Activated T-cell treated with anti-CD3 and anti-CD28 coated beads, Interleukin-2, amount 50 U/mL, for 48 hours (primary cell): ENCODE data around the gene MZT2A.
A peak's percentile ranks its signal among the peaks of the same experiment; 100 is the strongest.
"Not testable (repeated sequence)": the region's sequence is repeated elsewhere in the genome, so short reads cannot be mapped to it uniquely, and the experiment has no call there.

Experiments used
- DNase-seq, 2 experiments: peaks; one replicate each; pipeline ENCODE4 v3.0.0-alpha.2; 2020

MZT2A gene

DNA sequence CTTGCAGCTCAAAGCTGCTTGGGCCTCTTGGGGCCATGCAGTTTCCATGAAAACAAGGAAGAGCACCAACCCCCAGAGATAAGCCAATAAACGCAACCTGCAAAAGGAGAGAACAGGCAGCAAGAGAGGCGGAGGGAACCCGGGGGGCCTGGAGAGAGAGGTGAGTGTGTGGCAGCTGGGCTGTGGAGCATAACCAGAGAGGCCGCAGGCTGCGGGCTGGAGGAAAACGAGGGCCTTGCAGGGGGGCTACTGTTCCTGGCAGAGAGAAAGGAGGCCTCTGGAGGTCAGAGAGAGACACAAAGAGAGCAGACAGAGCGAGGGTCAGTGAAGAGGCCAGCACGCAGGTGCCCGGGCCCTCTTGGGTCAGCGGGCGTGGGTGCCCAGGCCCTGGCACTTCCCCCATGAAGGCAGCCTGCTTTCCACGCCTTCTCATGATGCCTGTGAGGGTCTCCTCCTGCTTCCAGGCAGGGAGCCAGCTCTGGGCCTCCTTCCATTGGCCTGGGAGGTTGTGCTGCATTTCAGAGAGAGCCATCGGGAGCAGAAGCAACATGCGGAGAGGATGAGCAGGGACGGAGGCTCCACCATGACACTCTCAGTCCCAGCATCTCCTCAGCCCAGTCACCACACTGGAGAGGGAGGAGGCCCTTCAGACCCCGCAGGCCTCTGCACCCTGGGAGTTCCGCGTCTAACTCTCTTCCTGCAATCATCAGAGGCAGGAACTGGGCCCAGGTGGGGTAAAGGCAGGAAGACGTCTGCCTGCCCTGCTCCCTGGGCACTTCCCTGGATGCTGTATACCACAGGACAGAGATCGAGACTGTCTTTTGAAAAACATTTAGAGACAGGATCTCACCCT is 1.4 kb downstream of the MZT2A start:
- DNase-seq = peak; percentile 52 to 58

DNA sequence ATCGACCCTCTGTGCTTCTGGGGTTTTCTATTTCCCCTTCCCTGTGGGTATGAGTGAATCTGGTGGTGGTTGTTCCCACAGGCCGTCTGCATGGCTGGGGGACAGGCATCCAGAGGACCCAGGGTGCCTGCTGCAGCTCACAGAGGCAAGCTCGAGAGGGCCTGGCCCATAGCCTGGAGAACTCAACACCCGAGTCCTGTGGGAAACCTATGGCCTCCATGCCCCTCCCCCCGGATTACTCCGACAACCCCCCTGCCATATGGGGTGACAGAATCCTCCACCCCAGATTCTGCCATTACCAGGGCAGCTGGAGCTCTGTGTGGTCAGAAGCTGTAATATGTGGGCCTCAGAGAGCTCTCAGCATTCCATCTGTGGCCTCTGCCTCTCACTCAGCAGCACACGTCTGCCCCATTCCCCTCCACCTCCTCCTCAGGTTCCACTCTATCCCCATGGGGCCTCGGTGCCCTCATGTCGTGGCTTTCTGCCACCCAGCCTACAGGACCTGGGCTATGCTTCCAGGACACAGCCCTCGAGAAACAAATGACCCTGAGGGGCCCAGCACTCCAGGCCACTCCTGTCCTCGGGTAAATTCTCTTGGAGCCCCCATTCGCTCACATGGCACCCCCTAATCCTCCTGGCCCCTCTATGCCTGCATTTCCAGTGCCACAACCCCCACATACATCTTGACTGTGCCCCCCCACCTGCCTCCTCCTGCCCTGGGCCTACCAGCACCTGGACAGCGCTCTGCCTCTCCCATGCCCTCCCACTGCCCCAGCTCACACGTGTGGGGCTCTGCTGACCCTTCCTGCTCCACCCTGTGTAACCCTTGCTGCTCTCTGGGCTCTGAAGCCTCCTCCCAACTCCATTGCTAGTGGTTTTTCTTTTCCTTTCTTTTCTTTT is 3.6 kb downstream of the MZT2A start:
- peak; percentile 18 to 19 for DNase-seq

DNA sequence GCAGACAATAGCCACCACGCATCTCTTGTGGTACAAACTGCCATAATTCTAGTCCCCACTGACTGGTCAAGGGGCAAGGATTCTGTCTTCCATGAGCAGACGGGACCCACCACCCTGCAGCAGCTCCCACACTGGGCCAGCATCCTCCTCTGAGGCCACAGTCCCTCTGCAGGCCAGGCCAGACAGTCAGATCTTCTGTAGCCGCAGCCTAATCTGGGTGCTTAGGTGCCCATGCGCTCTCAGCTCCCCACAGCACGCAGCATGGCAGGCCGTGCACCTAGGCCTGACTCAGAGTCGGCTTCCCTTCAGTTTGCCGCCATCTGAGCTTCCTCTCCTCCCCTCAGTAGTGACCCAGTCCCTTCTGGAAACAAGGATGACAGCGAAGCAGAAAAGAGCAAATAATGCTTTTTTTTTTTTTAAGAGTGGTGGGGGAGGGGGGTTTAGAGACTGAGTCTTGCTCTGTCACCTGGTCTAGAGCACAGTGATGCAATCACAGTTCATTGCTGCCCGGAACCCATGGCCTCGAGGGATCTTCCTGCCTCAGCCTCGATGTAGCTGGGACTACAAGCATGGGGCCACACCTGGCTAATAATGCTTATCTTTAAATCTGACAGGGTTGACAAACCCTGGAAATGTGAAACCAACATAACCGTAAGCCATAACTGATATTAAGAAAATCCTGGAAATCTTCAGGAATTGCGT is 5.8 kb downstream of the MZT2A start:
- peak in 1 of 2 experiments; percentile 9 for DNase-seq

DNA sequence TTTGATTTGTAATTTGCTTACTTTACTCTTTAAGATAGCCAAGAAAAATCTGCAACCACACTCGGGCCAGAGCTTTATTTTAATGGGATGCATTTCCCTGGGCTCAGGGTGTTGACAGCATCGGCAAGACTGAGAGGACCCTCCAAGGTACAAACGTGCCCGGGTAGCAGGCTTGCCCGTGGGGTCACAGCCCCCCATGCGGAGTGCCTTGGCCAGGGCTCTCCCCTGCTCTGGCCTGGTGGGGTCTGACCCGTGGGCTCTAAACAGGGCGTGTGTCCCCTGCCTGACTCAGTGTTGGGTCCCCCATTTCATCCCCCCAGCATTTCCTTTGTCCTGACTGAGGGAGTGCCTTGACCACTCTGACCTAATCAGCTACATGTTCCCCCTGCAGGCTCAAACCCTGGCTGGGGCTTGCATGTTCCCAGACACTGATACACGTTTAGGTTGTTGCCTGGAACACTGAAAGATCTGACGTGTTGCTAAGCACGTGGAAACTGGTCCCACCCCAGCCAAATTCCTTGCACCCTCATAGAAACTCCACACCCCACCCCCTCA is 7.2 kb downstream of the MZT2A start:
- peak; percentile 14 to 17 for DNase-seq

DNA sequence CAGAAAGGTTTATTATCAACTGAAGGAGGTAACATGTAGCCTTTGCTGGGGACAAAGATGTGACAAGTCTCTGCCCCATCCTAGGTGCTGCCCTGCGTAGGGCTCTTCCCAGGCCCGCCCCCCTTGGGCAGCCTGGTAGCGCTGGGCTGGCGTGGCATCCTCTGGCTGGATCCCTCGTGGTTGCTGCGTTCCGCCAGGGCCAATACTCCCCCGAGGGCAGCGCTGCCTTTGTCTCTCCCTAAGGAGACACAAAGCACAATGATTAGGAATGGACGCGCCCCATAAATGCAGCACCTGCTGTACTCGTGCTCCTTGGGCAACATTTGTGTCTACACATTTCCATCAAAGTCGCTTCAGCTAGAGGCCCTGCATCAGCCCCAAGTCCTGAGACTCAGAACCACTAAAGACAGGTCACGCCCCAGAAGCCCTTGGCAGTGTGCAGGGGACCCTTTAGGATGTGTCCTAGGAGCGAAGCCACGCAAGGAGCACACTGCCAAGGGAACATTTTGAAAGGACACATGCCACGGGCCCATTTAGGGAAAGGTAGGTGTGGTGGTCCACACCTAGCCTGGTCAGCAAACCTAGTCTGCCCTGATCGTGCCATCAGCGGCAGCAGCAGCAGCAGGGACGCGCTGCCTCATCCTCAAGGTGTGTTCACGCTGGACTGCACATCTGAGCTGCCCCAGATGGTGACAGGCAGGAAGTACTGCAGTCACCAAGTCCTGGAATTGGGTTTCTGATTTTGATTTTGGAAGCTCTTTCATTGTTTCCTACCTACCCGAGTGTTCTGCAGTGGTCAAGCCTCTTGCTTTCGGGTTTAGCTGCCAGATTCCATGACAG is 8.0 kb downstream of the MZT2A start:
- peak in 1 of 2 experiments; percentile 17 for DNase-seq

DNA sequence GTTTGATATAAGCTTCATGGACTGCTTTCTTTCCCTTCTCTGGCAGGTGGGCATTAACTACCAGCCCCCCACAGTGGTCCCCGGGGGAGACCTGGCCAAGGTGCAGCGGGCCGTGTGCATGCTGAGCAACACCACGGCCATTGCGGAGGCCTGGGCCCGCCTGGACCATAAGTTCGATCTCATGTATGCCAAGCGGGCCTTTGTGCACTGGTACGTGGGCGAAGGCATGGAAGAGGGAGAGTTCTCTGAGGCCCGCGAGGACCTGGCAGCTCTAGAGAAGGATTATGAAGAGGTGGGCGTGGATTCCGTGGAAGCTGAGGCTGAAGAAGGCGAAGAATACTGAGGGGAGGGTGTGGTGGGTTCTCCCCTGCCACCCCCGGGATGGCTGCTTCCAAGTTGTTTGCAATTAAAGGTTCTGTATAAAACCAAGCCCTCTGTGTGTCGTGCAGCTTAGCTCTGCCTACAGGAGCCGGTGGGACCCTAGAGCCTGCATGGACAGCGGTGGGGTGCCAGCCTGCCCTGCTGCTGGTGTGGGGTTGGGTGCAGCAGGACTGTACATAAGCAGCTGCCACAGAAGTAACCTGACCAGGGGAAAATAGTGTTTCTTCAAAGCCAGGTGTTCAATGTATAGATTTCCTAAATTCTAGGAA is 9.6 kb downstream of the MZT2A start:
- peak in 1 of 2 experiments; percentile 11 for DNase-seq

DNA sequence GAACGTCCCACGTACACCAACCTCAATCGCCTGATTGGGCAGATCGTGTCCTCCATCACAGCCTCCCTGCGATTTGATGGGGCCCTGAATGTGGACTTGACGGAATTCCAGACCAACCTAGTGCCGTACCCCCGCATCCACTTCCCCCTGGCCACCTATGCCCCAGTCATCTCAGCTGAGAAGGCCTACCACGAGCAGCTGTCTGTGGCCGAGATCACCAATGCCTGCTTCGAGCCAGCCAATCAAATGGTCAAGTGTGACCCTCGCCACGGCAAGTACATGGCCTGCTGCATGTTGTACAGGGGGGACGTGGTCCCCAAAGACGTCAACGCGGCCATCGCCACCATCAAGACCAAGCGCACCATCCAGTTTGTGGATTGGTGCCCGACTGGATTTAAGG is 11.8 kb downstream of the MZT2A start:
- not testable (repeated sequence) for DNase-seq

DNA sequence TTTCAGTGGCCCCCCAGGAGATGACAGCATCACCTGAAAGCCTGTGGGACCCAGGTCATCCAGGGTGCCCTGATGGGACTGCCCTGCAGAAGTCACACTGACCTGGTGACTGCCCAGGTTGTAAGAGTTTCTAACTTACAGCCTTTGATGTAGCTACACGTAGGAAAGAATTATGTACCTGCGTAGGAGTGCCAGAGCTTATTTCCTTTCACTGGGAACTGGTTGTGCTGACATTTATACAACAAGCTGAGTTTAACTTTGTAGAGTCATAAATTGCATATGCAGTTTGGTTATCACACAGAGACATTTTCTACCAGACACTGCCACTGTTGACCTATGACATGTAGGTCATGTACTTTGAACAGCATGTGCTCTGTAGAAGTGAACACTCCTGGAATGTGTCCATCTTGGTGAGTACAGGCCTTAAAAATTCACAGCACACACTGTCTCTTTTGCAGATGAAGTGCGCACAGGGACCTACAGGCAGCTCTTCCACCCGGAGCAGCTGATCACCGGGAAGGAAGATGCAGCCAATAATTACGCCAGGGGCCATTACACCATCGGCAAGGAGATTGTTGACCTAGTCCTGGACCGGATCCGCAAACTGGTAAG is 13.2 kb downstream of the MZT2A start:
- not testable (repeated sequence) for DNase-seq

DNA sequence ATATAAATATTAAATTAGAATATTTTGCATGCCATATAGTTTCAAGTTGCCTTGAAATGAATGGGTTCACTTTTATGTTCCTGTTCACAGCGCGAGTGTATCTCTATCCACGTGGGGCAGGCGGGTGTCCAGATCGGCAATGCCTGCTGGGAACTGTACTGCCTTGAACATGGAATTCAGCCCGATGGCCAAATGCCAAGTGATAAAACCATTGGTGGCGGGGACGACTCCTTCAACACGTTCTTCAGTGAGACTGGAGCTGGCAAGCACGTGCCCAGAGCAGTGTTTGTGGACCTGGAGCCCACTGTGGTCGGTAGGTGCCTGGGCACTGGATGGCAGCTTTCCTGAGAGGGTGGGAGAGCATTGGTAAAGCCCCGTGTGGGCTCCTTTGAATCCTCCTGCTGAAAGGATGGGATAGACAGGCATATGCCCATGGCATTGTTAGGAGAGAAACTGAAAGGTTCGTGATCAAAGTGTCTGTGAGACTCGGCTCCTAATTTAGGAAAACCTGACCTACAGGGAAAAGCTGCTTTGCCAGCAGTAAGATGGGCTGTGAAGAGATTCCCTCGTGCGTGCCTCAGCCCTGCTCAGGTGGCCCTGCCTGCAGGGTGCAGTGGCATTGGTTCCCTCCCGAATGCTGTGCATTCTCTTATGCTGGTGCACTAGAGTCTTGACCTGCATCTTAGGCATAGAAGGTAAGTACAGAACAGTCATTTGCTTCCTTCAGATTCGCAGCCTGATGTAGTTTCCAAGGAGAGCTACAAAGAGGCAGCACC is 13.9 kb downstream of the MZT2A start:
- DNase-seq = not testable (repeated sequence)

DNA sequence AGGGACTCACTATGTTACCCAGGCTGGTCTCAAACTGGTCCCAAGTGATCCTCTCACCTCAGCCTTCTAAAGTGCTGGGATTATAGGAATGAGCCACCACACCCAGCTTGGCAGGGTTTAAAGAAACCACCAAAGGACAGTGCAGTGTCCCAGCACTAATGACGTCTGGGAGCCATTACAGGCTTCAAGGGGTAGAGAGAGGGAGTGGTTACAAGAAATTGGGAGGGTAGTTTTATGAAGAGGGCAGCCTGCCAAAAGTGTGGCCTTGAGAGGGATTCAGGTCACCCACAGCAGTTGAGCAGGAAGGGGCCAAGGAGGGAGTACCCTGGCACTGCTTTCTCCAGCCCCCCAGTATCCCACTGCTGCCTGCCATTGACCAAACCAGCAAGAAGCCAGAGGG is 15.0 kb downstream of the MZT2A start:
- DNase-seq = not testable (repeated sequence)

DNA sequence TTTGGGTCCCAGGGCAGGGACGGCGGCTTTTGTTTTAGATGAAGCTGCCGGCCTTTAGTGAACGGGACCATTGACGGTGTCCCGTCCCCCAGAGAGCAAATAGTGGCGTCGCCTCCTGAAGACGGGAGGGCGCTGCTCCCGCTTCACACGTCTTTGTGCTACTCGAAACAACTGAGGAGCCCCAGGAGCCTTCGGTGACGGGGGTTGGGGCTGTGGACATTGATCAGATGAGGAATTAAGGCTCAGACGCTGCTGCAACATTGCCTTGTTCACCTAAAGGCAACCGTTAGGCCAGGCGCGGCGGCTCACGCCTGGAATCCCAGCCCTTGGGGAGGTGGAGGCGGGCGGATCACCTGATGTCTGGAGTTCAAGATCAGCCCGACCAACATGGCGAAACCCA is 15.8 kb downstream of the MZT2A start:
- DNase-seq = not testable (repeated sequence)

DNA sequence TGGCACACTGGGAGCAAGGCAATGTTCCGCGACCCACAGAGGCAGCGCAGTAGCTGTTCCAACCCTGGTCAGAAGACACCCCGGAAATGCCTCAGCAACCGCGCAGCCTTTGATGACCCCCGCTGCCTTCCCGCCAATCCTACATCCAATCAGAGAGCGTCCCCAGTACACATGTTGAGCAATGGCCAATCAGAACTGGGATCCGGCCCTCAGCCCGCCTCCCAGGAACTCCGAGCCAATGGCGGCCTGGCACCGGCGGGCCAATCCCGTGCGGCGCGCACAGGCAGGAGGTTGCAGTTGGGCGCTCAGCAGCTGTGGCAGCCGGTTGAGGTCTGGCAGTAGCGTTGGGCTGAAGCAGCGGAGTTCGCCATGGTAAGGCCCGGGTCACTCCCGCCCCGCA is 16.4 kb downstream of the MZT2A start, which contains the start of gene TUBA3D:
TSS of gene TUBA3D (plus strand) at position 289 of the 400 bp plus-strand sequence. CDS start at position 370, 81 bp downstream.
- no peak for DNase-seq

DNA sequence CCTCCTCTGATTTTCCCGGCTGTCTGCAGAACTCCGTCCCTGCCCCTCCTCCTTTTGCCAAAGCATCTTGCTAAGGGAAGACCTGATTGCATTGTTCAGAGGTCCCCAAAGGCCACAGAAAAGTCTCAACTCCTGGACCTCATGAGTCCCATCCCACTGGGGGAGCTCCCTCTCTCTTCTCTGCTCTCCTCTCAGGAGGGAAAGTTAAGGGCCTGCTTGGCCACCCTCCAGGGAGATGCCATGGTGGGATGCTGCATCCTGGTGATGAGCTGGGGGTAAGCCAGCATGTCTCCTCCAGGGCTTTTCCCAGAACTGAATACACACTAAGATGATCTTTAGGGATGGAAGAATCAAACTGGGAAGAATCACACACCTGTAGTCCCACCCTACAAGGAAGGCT is 18.9 kb downstream of the MZT2A start:
- not testable (repeated sequence) for DNase-seq

DNA sequence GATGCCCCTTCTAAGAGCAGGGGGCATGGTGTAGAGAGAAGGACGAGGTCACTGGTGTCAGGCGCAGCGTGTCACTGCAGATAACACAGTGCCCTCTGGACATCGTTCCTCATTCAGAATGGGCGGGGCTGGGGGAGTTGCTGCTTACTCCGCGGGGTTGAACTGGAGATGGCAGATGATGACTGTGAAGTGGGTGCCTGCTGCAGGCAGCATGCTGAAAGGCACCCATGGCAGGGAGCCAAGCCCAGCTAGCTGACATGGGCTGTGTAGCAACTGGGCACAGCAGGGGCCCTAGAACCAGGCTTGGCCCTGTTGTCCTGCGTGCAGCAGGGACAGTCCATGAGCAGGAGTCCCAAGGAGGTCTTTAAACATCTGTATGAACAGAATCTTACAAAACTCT is 20.6 kb downstream of the MZT2A start:
- not testable (repeated sequence) for DNase-seq

DNA sequence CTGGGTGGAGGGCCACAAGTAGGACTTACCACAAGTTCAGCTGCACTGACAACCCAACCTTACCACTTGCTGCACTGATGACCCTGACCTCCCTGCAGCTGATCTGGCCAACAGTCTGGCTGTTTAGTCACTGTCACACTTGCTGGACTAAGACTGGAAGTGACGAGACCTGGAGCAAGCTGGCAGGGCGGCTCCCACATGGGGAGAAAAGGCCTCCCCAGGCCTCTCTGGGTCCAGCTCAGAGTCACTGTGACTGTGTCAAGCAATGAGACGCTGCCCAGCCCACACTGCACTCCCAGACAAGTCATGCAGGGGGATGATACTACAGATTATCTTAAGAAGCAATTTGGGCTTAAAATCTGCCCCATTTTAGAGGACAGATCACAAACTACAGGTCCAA is 21.3 kb downstream of the MZT2A start:
- not testable (repeated sequence) for DNase-seq

DNA sequence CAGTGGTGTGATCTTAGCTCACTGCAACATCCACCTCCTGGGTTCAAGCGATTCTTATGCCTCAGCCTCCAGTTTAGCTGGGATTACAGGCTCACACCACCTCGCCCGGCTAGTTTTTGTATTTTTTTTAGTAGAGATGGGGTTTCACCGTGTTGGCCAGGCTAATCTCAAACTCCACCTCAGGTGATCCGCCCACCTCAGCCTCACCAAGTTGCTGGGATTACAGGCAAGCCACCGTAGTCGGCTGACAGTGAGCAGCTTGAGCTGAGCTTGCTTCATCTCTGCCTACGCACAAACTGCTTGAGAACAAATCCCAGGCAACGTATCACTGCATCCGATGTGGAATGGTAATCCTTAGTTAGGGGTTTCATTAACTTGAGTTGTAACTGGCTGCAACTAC is 24.5 kb downstream of the MZT2A start:
- DNase-seq = not testable (repeated sequence)

DNA sequence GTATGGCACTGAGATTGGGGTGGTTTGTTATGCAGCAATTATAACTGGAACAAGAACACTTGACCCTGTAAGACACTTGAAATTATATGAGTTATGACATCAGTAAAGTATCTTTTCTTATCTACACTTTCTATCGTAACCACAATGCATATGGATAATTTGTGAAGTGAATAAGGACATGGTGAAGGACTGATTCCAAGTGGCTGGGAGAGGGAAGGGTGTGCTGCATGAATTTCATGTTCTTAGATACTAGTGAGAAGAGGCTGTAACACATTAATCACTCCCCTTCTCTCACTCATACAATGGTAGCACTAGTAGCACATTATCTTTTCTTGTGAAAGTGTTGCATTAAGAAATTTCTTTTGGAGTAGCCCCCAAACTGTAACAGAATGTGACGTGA is 37.3 kb downstream of the MZT2A start:
- not testable (repeated sequence) for DNase-seq

DNA sequence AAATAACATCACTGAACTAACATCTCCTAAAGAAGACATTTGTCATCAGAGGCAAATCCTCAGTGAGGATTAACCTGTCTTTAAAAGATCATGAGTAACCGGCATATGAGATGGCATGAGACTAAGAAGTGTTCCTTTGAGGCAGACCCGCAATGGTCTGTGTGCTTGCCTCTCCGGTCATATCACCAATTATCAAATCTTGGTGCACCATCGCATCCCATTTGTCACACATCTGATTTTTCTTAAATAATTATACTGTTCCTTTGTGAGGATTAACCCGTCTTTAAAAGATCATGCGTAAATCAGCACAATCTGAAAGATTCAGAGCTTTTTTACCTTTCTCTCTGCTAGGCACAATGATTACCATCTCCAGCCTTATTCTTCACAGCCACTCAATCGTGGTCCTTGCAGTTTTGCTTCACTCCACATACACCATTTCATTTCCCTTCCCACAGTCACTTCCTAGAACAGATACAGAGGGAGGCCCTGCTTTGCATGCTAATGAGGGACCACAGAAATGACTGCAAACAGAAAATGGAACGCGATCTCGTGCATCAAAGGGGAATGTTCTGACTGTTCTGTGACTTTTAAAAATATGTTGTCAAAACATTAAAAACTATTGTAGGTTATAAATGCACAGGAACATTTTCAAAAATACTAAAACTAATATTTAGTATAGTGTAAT is 40.8 kb downstream of the MZT2A start:
- DNase-seq = not testable (repeated sequence)

DNA sequence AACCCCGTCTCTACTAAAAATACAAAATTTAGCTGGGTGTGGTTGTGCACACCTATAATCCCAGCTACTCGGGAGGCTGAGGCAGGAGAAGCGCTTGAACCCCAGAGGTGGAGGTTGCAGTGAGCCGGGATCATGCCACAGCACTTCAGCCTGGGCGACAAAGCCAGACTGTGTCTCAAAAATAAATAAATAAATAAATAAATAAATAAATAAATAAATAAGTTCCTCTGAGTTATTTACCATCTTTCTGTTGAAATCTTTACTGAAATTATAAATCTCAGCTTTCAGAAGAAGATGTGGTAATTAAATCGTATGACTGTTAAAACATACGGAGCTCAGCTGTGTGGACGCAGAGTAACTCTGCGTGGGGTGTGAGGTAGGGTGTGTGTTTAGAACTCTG is 44.2 kb downstream of the MZT2A start:
- not testable (repeated sequence) for DNase-seq
